Activated naive CD8-positive, alpha-beta T cell (primary cell): ENCODE results near the gene POMT2.

Experiments used
- H3K27ac Mint-ChIP-seq: one replicate; pipeline ENCODE4 v1.8.0; 2021; ENCODE audit warnings: mixed read lengths
- H3K27me3 Mint-ChIP-seq: one replicate; pipeline ENCODE4 v1.8.0; 2021; ENCODE audit warnings: mixed read lengths
- H3K36me3 Mint-ChIP-seq: one replicate; pipeline ENCODE4 v1.8.0; 2021; ENCODE audit warnings: mixed read lengths
- H3K4me1 Mint-ChIP-seq: one replicate; pipeline ENCODE4 v1.8.0; 2021; ENCODE audit warnings: low read depth, mixed read lengths
- H3K4me3 Mint-ChIP-seq: one replicate; pipeline ENCODE4 v1.8.0; 2021; ENCODE audit warnings: mild to moderate bottlenecking, mixed read lengths
- H3K9me3 Mint-ChIP-seq: one replicate; pipeline ENCODE4 v1.8.0; 2021; ENCODE audit warnings: low read depth, mixed read lengths

Gene POMT2

DNA sequence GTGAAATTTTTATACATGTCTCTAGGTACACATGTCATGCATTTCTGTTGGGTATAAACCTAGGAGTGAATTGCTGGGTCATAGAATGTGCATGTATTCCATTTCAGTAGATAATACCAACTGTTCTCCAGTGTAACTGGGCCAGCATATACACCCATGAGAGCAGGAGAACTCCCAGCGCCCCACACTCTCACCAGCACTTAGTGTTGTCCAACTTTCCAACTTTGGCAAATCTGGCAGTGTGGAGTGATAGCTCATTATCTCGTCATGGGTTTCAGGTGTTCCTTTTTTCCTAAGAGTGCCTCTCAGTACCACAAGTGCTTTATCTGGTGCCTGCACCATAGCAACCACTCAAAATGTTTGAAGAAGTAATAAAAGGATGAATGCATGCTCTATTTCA, 89.8 kb downstream of the POMT2 start:
- Mint-ChIP-seq H3K4me1 (no peaks in the 10 kb centered on the region), H3K4me3 (no peak overlapping the region), H3K27ac (no peak overlapping the region), H3K27me3 (peaks cover 2% of the 10 kb centered on the region), H3K9me3 (no peaks in the 10 kb centered on the region), H3K36me3 (no peaks in the 10 kb centered on the region)

DNA sequence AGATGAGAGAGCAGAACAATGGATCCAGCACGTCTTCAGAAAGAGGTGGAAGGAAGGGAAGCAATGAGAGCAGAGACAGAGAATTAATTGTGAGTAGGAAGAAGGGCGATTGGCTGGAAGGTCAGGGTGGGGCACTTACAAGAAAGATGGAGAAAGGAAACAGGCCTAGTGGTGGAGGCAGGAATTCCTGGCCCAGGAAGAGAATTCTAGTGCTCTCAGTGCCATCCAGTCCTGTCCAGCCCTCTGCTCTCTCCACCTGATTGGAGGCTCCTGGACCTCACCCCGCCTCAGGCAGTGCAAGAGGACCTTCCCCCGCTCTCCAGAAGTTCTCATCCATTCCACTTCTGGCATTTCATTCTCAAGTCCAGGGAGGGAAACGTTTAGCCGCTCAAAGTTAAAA, 92.6 kb downstream of the POMT2 start:
- H3K27me3 Mint-ChIP-seq = peaks cover 3% of the 10 kb centered on the region
- H3K4me3 Mint-ChIP-seq = no peak overlapping the region
- H3K4me1 Mint-ChIP-seq = no peaks in the 10 kb centered on the region
- H3K27ac Mint-ChIP-seq = no peak overlapping the region
- H3K36me3 Mint-ChIP-seq = no peaks in the 10 kb centered on the region
- H3K9me3 Mint-ChIP-seq = no peaks in the 10 kb centered on the region

DNA sequence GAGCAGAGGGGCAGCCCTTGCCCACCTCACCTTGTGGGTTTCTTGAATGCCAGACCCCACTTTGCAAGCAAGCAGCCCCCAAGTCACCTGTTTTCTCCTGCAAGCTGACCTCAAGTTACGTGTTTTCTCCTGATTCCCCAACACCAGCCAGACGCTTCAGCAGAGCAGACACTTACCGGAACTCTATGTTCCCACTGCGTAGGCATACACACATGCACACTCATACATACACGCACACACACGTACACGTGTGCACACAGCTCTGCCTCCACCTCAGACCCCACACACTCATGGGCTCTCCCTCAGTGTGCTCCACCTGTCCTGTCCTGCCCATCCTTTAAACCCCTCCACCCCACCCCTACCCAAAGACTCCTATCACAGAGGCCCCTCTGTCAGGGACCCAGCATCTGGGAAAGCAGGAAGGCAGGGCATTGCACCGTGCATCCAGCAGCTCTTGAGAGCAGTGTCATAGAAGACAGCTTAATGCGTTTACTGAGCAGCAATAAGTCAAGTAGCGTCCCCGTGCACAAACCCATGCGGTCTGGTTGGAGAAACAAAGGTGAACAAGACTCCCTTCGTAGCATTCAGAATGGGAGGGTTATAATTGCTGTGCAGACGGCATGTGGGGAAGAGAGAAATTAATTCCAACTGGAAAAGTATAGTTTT, 94.7 kb downstream of the POMT2 start:
- H3K9me3 Mint-ChIP-seq = no peaks in the 10 kb centered on the region
- no peaks in the 10 kb centered on the region for H3K36me3 Mint-ChIP-seq
- H3K27ac Mint-ChIP-seq = no peak overlapping the region
- peaks cover 3% of the 10 kb centered on the region for H3K27me3 Mint-ChIP-seq
- no peak overlapping the region for H3K4me3 Mint-ChIP-seq
- H3K4me1 Mint-ChIP-seq = no peaks in the 10 kb centered on the region

DNA sequence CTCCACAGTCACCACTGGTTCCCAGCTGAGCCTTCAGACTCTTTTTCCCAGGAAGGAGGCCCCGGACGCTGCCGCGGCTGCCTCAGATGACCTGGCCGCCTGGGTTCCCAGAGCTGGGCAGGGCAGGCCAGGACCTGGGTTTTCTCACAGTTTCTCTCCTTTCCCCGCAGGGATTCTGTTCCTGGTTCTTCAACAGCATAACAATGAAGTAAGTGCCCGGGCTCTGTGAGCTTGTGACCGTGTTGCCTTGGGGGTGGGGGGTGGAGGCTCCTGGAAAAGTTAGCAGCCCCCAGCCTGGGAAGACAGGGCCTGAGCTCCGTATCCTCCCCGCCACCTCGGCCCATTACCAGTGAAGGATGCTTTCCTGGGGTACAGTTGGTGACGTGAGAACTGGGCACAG, 95.4 kb downstream of the POMT2 start:
- H3K27ac Mint-ChIP-seq = no peak overlapping the region

More for the DNA sequence above, 95.4 kb downstream of the POMT2 start:
- no peak overlapping the region for H3K4me3 Mint-ChIP-seq
- H3K36me3 Mint-ChIP-seq = no peaks in the 10 kb centered on the region
- no peaks in the 10 kb centered on the region for H3K4me1 Mint-ChIP-seq
- no peaks in the 10 kb centered on the region for H3K9me3 Mint-ChIP-seq
- H3K27me3 Mint-ChIP-seq = peaks cover 3% of the 10 kb centered on the region
